Gastrocnemius medialis (tissue), 4 donors: Measurements from ENCODE around the gene JCAD. TPM values are rescaled to one million over a fixed set of nuclear protein-coding genes. Genes with fewer than 3 reads are reported as not detected.

Experiments used
- ATAC-seq, 2 donors: fragments of 150-250 bp; one replicate each; pipeline ENCODE4 v1.9.1; 2016
- DNase-seq, 2 donors: peaks; one replicate each; pipeline ENCODE4 v3.0.0-alpha.2; 2019
- H3K27ac ChIP-seq, 4 donors: fragments of 200-600 bp; sonication (generic); 1 replicate in 1 of 4; 2 replicates in 3 of 4; pipeline ENCODE4 v1.5.1; 2016 to 2018; ENCODE audit warnings: mild to moderate bottlenecking in 2 of 4, moderate library complexity in 1 of 4
- H3K27me3 ChIP-seq, 3 donors: fragments of 200-600 bp; sonication (generic) in 2 of 3; 1 replicate in 1 of 3; 2 replicates in 2 of 3; pipeline versions ENCODE4 v1.5.1 to v1.6.0; 2016 to 2019; ENCODE audit warnings: mild to moderate bottlenecking in 1 of 3, moderate library complexity in 1 of 3
- H3K36me3 ChIP-seq, 2 donors: fragments of 200-600 bp; sonication (generic) in 1 of 2; one replicate each; pipeline ENCODE4 v1.5.1; 2017 to 2018
- H3K4me1 ChIP-seq, 2 donors: fragments of 200-600 bp; sonication (generic) in 1 of 2; one replicate each; pipeline ENCODE4 v1.5.1; 2016 to 2017; ENCODE audit warnings: mild to moderate bottlenecking in 2 of 2
- H3K4me3 ChIP-seq, 4 donors: fragments of 200-600 bp; sonication (generic) in 3 of 4; 1 replicate in 1 of 4; 2 replicates in 3 of 4; pipeline ENCODE4 v1.5.1; 2016 to 2019; ENCODE audit warnings: mild to moderate bottlenecking in 2 of 4
- H3K9me3 ChIP-seq, 3 donors: fragments of 200-600 bp; sonication (generic) in 2 of 3; 1 replicate in 1 of 3; 2 replicates in 2 of 3; pipeline ENCODE4 v1.5.1; 2016 to 2019
- CTCF ChIP-seq, 5 experiments: fragments of 450-650 bp in 3 of 5; fragments of 200-600 bp in 2 of 5; sonication (generic) in 2 of 5; IDR thresholded peaks in 4 of 5; conservative IDR thresholded peaks in 1 of 5; 1 replicate in 4 of 5; 2 replicates in 1 of 5; pipeline ENCODE4 v1.5.1; 2016 to 2019; ENCODE audit warnings: antibody characterized with exemption in 5 of 5, mild to moderate bottlenecking in 3 of 5, moderate library complexity in 3 of 5
- POLR2A ChIP-seq, 2 donors: fragments of 450-650 bp; IDR thresholded peaks; one replicate each; pipeline ENCODE4 v1.6.1; 2017; ENCODE audit warnings: antibody characterized with exemption in 2 of 2, mild to moderate bottlenecking in 2 of 2, moderate library complexity in 2 of 2
- in situ Hi-C, 4 donors: fragments of 200-750 bp; cut with MboI; loops; one replicate each; pipeline versions ENCODE4 v1.15.0 to v1.8.0; 2017; ENCODE audit warnings: low sequenced_read_pairs in 4 of 4
- intact Hi-C: fragments of 100-400 bp; cut with DNase I; formaldehyde crosslinking; loops from one replicate; pipeline ENCODE4 v1.15.1; 2023; ENCODE audit warnings: low total_unique reads
- total RNA-seq, 4 donors: library from RNA; depleted of rRNA; stranded (reverse); fragments of >200 nt; gene quantifications; one replicate each; pipeline versions ENCODE4 v1.1.0 to v1.2.3, GENCODE V29; 2016

The JCAD gene
- total RNA-seq, 4 donors from 2014 or later = 6.0 to 12.1 (median 6.5) TPM

DNA sequence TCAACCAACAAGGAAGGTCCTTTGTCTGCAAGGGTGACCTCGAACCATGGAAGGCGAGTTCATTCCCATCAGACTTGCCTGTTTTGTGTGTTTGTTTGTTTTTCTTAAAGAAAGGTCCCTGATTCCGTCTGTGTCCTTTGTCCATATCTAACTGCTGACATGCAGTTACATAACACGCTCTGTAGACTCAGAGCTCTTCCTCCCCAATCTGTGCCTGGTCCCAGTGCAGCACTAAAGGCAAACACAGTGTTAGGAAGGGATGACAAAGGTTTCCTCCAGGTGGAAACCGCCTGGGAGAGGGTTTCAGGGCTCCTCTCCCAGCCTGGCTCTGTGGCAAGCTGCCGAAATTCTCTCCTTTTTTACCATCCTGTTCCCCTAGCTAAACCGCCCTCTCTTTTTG is 13.4 kb downstream of the JCAD start:
- TF ChIP-seq POLR2A (IDR thresholded peaks at IDR 0.05) (no peak), CTCF (IDR thresholded peaks at IDR 0.05 in 4 of 5, conservative IDR thresholded peaks at IDR 0.05 in 1 of 5) (no peak)
- Histone ChIP-seq H3K4me1 (peaks cover 0 to 10% of the 10 kb centered on the region in 2 donors), H3K4me3 (no peak overlapping the region), H3K36me3 (peaks cover 0 to 5% of the 10 kb centered on the region in 2 donors), H3K9me3 (no peaks in the 10 kb centered on the region), H3K27me3 (no peaks in the 10 kb centered on the region), H3K27ac (no peak overlapping the region)
- DNase-seq = no peak
- intact Hi-C loops (no loop called here), in situ Hi-C loops (no loop called here)
- ATAC-seq = no peak

- TF ChIP-seq POLR2A (IDR thresholded peaks at IDR 0.05) (no peak), CTCF (IDR thresholded peaks at IDR 0.05 in 4 of 5, conservative IDR thresholded peaks at IDR 0.05 in 1 of 5) (no peak)
- DNase-seq (no peak), ATAC-seq (no peak)
- H3K27ac ChIP-seq = peak overlapping the region in 1 of 4 donors; percentile 58
- H3K27me3 ChIP-seq = no peaks in the 10 kb centered on the region
- peaks cover 5 to 14% of the 10 kb centered on the region in 2 donors for H3K4me1 ChIP-seq
- intact Hi-C loops (no loop called here), in situ Hi-C loops (no loop called here)
- no peaks in the 10 kb centered on the region for H3K9me3 ChIP-seq
- H3K36me3 ChIP-seq = peaks cover 0 to 5% of the 10 kb centered on the region in 2 donors
- H3K4me3 ChIP-seq = no peak overlapping the region
Observed at GRCh38 chr10:30043476-30044270, 15.7 kb downstream of the JCAD start.

DNA sequence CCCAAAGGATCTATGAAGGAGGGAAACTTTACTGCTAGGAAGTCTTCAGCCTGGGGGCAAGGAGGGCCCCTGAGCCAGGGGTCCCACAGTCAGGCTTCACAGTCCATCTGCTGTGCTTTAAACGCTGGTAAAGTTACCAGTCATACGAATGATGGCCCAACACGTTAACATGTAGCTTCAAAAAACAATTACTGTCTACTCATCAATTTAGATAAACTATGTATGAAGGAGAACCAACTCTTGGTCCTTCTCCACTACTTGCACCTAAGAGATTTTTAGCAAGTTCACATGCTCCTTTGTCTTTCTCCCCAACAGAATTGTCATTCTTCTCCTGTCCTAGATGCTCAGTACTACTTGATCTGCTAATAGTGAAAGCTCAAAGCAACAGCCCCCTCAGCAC is 16.6 kb downstream of the JCAD start:
- Histone ChIP-seq H3K27me3 (no peaks in the 10 kb centered on the region), H3K27ac (peak overlapping the region; percentile 40 to 70 (median 60)), H3K4me1 (peaks cover 5 to 14% of the 10 kb centered on the region in 2 donors), H3K36me3 (peaks cover 0 to 5% of the 10 kb centered on the region in 2 donors), H3K4me3 (no peak overlapping the region), H3K9me3 (no peaks in the 10 kb centered on the region)
- DNase-seq = no peak
- intact Hi-C loops = no loop called here
- in situ Hi-C loops = no loop called here
- TF ChIP-seq POLR2A (IDR thresholded peaks at IDR 0.05) = no peak
- no peak for TF ChIP-seq CTCF (IDR thresholded peaks at IDR 0.05 in 4 of 5, conservative IDR thresholded peaks at IDR 0.05 in 1 of 5)
- no peak for ATAC-seq

GRCh38 chr10:30041196-30042105 is 17.9 kb downstream of the JCAD start:
- no peaks in the 10 kb centered on the region for H3K9me3 ChIP-seq
- H3K27me3 ChIP-seq = no peaks in the 10 kb centered on the region
- H3K27ac ChIP-seq = peak overlapping the region in 3 of 4 donors; percentile 58 to 70 (median 62)
- intact Hi-C loops = no loop called here
- no peak overlapping the region for H3K4me3 ChIP-seq
- TF ChIP-seq CTCF (IDR thresholded peaks at IDR 0.05 in 4 of 5, conservative IDR thresholded peaks at IDR 0.05 in 1 of 5) = no peak
- no peak for TF ChIP-seq POLR2A (IDR thresholded peaks at IDR 0.05)
- ATAC-seq (peak; percentile 22 to 46), DNase-seq (no peak)
- peaks cover 5 to 14% of the 10 kb centered on the region in 2 donors for H3K4me1 ChIP-seq
- in situ Hi-C loops = no loop called here
- H3K36me3 ChIP-seq = peaks cover 0 to 5% of the 10 kb centered on the region in 2 donors
